ENCODE measurements around the gene UROC1.

The UROC1 gene

GRCh38 chr3:126525091-126525852 is 7.7 kb upstream of the UROC1 start:
- no peaks in the 10 kb centered on the region for H4K20me1 ChIP-seq (ENCODE audit: insufficient read depth, low read length)
- H3K9ac ChIP-seq (ENCODE audit: low read length): no peak overlapping the region
- no peaks in the 10 kb centered on the region for H3K4me1 ChIP-seq (ENCODE audit: low read length)
- no peaks in the 10 kb centered on the region for H3K9me2 ChIP-seq (replicated peaks; ENCODE audit: insufficient read depth, low read length)
- no peaks in the 10 kb centered on the region for H3K9me3 ChIP-seq (replicated peaks; ENCODE audit: insufficient read depth, low read length)
- no peak overlapping the region for H3K27ac ChIP-seq (ENCODE audit: low read length)
- no peaks in the 10 kb centered on the region for H3K36me3 ChIP-seq (replicated peaks; ENCODE audit: insufficient read depth, low read length)
- no peaks in the 10 kb centered on the region for H3K79me2 ChIP-seq (ENCODE audit: low read length)
- H3F3A ChIP-seq (ENCODE audit: insufficient read depth, low read length): no peaks in the 10 kb centered on the region
- H3K4me3 ChIP-seq (ENCODE audit: low read length): no peak overlapping the region
- no peak overlapping the region for H2AFZ ChIP-seq (ENCODE audit: low read length)
- DNase-seq: no peak
- no peak overlapping the region for H3K4me2 ChIP-seq (ENCODE audit: low read depth, low read length)
- TF ChIP-seq EZH2phosphoT487 (IDR thresholded peaks at IDR 0.05; ENCODE audit: low read length) (no peak), EZH2 (optimal IDR thresholded peaks at IDR 0.05; ENCODE audit: low read depth, low read length) (no peak)
- TF ChIP-seq, protein P1, sequence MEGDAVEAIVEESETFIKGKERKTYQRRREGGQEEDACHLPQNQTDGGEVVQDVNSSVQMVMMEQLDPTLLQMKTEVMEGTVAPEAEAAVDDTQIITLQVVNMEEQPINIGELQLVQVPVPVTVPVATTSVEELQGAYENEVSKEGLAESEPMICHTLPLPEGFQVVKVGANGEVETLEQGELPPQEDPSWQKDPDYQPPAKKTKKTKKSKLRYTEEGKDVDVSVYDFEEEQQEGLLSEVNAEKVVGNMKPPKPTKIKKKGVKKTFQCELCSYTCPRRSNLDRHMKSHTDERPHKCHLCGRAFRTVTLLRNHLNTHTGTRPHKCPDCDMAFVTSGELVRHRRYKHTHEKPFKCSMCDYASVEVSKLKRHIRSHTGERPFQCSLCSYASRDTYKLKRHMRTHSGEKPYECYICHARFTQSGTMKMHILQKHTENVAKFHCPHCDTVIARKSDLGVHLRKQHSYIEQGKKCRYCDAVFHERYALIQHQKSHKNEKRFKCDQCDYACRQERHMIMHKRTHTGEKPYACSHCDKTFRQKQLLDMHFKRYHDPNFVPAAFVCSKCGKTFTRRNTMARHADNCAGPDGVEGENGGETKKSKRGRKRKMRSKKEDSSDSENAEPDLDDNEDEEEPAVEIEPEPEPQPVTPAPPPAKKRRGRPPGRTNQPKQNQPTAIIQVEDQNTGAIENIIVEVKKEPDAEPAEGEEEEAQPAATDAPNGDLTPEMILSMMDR (IDR thresholded peaks at IDR 0.05; ENCODE audit: low read length): no peak
- H3K27me3 ChIP-seq (replicated peaks; ENCODE audit: insufficient read depth, low read length): peaks cover 26% of the 10 kb centered on the region

- Histone ChIP-seq H3K79me2 (ENCODE audit: low read length) (no peaks in the 10 kb centered on the region), H3F3A (ENCODE audit: insufficient read depth, low read length) (no peaks in the 10 kb centered on the region), H3K27me3 (replicated peaks; ENCODE audit: insufficient read depth, low read length) (peaks cover 29% of the 10 kb centered on the region), H3K9ac (ENCODE audit: low read length) (no peak overlapping the region), H3K4me2 (ENCODE audit: low read depth, low read length) (peak overlapping the region; percentile 39; the same call in 1 of the 2 replicates), H3K36me3 (replicated peaks; ENCODE audit: insufficient read depth, low read length) (no peaks in the 10 kb centered on the region), H4K20me1 (ENCODE audit: insufficient read depth, low read length) (no peaks in the 10 kb centered on the region), H3K9me3 (replicated peaks; ENCODE audit: insufficient read depth, low read length) (no peaks in the 10 kb centered on the region), H3K27ac (ENCODE audit: low read length) (no peak overlapping the region), H3K4me1 (ENCODE audit: low read length) (no peaks in the 10 kb centered on the region), H3K4me3 (ENCODE audit: low read length) (peak overlapping the region; percentile 33; the same call in 1 of the 2 replicates), H2AFZ (ENCODE audit: low read length) (no peak overlapping the region), H3K9me2 (replicated peaks; ENCODE audit: insufficient read depth, low read length) (no peaks in the 10 kb centered on the region)
- no peak for TF ChIP-seq EZH2 (optimal IDR thresholded peaks at IDR 0.05; ENCODE audit: low read depth, low read length)
- no peak for TF ChIP-seq EZH2phosphoT487 (IDR thresholded peaks at IDR 0.05; ENCODE audit: low read length)
- TF ChIP-seq, protein P1 (IDR thresholded peaks at IDR 0.05; ENCODE audit: low read length): no peak
- no peak for DNase-seq
Measured at GRCh38 chr3:126524429-126524988, 6.9 kb upstream of the UROC1 start.

DNA sequence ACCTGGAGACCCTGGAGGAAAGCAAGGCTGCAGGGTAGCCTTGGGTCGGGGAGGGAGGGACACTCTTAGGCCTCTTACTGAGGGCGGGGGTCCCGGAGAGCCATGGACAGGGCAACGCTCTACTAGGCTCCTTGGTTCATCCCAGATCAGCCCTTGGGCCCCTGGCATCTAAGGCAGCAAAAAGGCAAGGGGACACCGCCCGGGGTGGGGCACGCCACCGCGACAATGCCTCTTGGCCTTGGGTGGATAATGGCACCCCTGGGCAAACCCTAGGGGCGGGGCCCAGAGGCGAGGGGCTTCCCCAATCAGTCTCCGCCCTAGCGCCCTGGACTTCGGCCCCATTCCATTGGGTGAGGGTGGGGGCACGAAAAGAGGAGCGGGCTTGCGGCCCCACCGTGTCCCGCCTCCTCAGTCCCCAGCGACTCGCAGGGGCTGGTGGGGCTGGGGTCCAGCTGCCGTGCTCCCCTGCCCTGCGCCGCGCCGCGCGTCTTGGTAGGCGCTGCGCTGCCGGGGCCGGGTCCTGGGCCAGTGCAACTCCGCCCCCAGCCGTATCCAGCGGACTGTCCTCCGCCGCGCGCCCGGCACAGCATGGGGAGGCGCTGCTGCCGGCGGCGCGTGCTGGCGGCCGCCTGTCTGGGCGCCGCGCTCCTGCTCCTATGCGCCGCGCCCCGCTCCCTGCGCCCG is 6.3 kb upstream of the UROC1 start, which contains the start of gene CHST13:
CHST13 (plus strand) TSS at position 411 of the 684 bp plus-strand sequence; CDS start at position 589, 178 bp downstream.
- no peaks in the 10 kb centered on the region for H3K4me1 ChIP-seq (ENCODE audit: low read length)
- no peak within 1 kb of the TSS for H3K9ac ChIP-seq (ENCODE audit: low read length)
- no peaks in the 10 kb centered on the region for H3K79me2 ChIP-seq (ENCODE audit: low read length)
- H3K4me3 ChIP-seq (ENCODE audit: low read length): peak within 1 kb of the TSS; percentile 33; the same call in 1 of the 2 replicates
- no peak for TF ChIP-seq EZH2 (optimal IDR thresholded peaks at IDR 0.05; ENCODE audit: low read depth, low read length)
- no peak within 1 kb of the TSS for H2AFZ ChIP-seq (ENCODE audit: low read length)
- no peaks in the 10 kb centered on the region for H3K36me3 ChIP-seq (replicated peaks; ENCODE audit: insufficient read depth, low read length)
- no peaks in the 10 kb centered on the region for H3F3A ChIP-seq (ENCODE audit: insufficient read depth, low read length)
- DNase-seq: no peak
- peaks cover 29% of the 10 kb centered on the region for H3K27me3 ChIP-seq (replicated peaks; ENCODE audit: insufficient read depth, low read length)
- no peak within 1 kb of the TSS for H3K27ac ChIP-seq (ENCODE audit: low read length)
- no peaks in the 10 kb centered on the region for H3K9me3 ChIP-seq (replicated peaks; ENCODE audit: insufficient read depth, low read length)
- no peaks in the 10 kb centered on the region for H4K20me1 ChIP-seq (ENCODE audit: insufficient read depth, low read length)
- H3K9me2 ChIP-seq (replicated peaks; ENCODE audit: insufficient read depth, low read length): no peaks in the 10 kb centered on the region
- peak within 1 kb of the TSS; percentile 39; the same call in 1 of the 2 replicates for H3K4me2 ChIP-seq (ENCODE audit: low read depth, low read length)
